Hepatocyte (in vitro differentiated cells): ENCODE results near the gene NRP1.

Experiments used
- CTCF ChIP-seq: fragments of 200-600 bp; sonication (generic); IDR thresholded peaks from 2 replicates; pipeline ENCODE4 v1.5.1; 2016; ENCODE audit warnings: antibody characterized with exemption, mild to moderate bottlenecking; ENCODE audit not compliant: poor library complexity
- EZH2phosphoT487 ChIP-seq: fragments of 200-600 bp; sonication (generic); IDR thresholded peaks from one replicate; pipeline ENCODE4 v1.6.1; 2018; ENCODE audit warnings: antibody characterized with exemption, mild to moderate bottlenecking, low read depth, moderate library complexity; ENCODE audit not compliant: unreplicated experiment, severe bottlenecking

GRCh38 chr10:33193701-33194521 is 140.6 kb downstream of the NRP1 start:
- TF ChIP-seq CTCF: no peak
- TF ChIP-seq EZH2phosphoT487: no peak
